Activated T-helper 17 cell treated with anti-CD3 and anti-CD28 coated beads, Interleukin-2, amount 50 U/mL, for 72 hours (primary cell): ENCODE results near the gene SNAP29. TPM values are rescaled to one million over a fixed set of nuclear protein-coding genes. Genes with fewer than 3 reads are reported as not detected.

Experiments
- ATAC-seq: fragments of 150-1000 bp; cut with Tn5 transposase; replicated peaks from 2 replicates; pipeline ENCODE4 v1.10.0; 2021; ENCODE audit warnings: mild to moderate bottlenecking, moderate library complexity
- H3K27ac Mint-ChIP-seq: one replicate; pipeline ENCODE4 v1.8.0; 2022; ENCODE audit warnings: mixed read lengths
- H3K27me3 Mint-ChIP-seq: one replicate; pipeline ENCODE4 v1.8.0; 2022; ENCODE audit warnings: mixed read lengths
- H3K36me3 Mint-ChIP-seq: one replicate; pipeline ENCODE4 v1.8.0; 2022; ENCODE audit warnings: low read depth, mild to moderate bottlenecking, mixed read lengths
- H3K4me1 Mint-ChIP-seq: one replicate; pipeline ENCODE4 v1.8.0; 2022; ENCODE audit warnings: mixed read lengths
- H3K4me3 Mint-ChIP-seq: one replicate; pipeline ENCODE4 v1.8.0; 2022; ENCODE audit warnings: mild to moderate bottlenecking, mixed read lengths
- H3K9me3 Mint-ChIP-seq: one replicate; pipeline ENCODE4 v1.8.0; 2022; ENCODE audit warnings: mixed read lengths
- total RNA-seq, 2 donors: library from RNA; stranded (reverse); gene quantifications; one replicate each; pipeline ENCODE4 v1.2.3, GENCODE V29; 2022

SNAP29 gene
- total RNA-seq, 2 donors from 2014 or later, result 22.4 to 29.5 TPM

- Mint-ChIP-seq H3K27me3 (no peaks in the 10 kb centered on the region), H3K27ac (peak overlapping the region; percentile 82), H3K4me3 (peak overlapping the region; percentile 66), H3K9me3 (no peaks in the 10 kb centered on the region), H3K36me3 (peaks cover 38% of the 10 kb centered on the region), H3K4me1 (peaks cover 18% of the 10 kb centered on the region)
- ATAC-seq, result peak; percentile 88
These were observed 8.6 kb downstream of the SNAP29 start for GRCh38 chr22:20867179-20868024.

DNA sequence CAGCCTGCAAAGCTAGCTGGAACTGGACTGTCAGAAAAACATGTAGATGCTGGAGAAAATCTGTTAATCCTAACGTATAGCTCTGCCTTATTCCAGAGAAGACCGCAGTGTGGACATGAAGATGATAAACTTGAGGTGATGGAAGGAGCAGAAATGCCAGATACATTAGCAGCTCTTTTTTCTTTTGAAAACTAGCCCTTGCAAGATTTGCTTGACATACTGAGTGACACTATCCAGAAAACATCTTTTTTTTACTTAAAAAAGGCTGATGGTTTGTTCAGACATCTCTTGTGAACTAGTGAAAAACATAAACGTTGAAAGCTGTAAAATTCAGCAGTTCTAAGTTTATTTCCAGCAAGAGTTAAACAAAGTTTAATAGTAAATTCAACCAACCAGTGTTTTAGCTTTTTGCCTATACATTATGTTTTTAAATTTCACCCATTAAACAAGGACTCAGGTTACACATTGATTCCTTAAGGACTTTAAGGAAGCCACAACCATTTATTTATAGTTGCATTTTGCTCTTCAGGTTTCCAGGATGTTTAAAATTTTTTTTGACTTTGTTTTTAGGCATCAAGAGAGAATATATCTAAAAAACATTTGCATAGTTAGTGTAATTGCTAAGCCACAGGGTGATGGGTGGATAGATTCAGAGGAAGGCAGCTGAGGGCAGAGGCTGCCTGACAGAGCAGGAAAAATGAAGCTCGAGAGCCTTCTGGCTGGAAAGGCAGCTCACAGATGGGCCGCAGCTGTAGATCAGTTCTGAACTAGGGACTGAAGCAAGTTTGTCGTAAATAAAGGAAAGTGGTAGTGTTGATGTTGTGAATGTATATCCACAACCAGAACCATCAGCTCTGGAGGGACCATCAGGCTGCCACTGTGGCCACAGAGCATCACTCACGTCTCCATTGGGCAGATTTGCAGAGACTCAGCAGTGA, 9.5 kb downstream of the SNAP29 start:
- H3K4me1 Mint-ChIP-seq, result peaks cover 17% of the 10 kb centered on the region

GRCh38 chr22:20869234-20869633, 10.4 kb downstream of the SNAP29 start:
- Mint-ChIP-seq H3K27me3 (no peaks in the 10 kb centered on the region), H3K4me1 (peaks cover 16% of the 10 kb centered on the region), H3K9me3 (no peaks in the 10 kb centered on the region), H3K27ac (no peak overlapping the region), H3K4me3 (no peak overlapping the region), H3K36me3 (peaks cover 30% of the 10 kb centered on the region)
- ATAC-seq, result no peak

More for the DNA sequence above, 9.5 kb downstream of the SNAP29 start:
- no peaks in the 10 kb centered on the region for H3K9me3 Mint-ChIP-seq
- peak overlapping the region; percentile 82 for H3K27ac Mint-ChIP-seq
- peak overlapping the region; percentile 66 for H3K4me3 Mint-ChIP-seq
- H3K27me3 Mint-ChIP-seq, result no peaks in the 10 kb centered on the region
- no peak for ATAC-seq
- H3K36me3 Mint-ChIP-seq, result peaks cover 33% of the 10 kb centered on the region

GRCh38 chr22:20873214-20873613, 14.4 kb downstream of the SNAP29 start:
- Mint-ChIP-seq H3K27me3 (no peaks in the 10 kb centered on the region), H3K36me3 (peaks cover 62% of the 10 kb centered on the region), H3K4me3 (no peak overlapping the region), H3K9me3 (no peaks in the 10 kb centered on the region), H3K4me1 (no peaks in the 10 kb centered on the region), H3K27ac (no peak overlapping the region)
- no peak for ATAC-seq

DNA sequence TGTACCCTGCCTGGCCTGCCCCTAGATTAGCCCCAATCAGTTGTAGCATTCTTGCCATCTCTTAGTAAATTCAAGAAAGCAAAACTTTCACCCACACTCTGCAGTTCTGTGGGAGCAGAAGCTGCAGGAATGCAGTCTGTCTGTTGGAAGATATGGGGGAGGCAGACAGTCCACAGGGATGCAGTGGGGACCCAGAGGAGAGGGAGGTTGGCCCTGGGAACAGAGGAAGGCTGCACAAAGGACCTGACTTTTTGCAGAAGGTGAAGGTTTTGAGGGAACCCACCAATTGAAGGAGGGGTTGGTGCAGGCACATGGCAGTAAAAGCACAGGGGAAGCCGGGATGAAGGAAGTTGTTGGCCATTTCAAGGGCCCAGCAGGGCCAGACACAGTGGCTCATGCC, 16.5 kb downstream of the SNAP29 start:
- Mint-ChIP-seq H3K27me3 (no peaks in the 10 kb centered on the region), H3K4me3 (no peak overlapping the region), H3K9me3 (no peaks in the 10 kb centered on the region), H3K27ac (no peak overlapping the region), H3K36me3 (peaks cover 68% of the 10 kb centered on the region), H3K4me1 (no peaks in the 10 kb centered on the region)
- no peak for ATAC-seq

GRCh38 chr22:20877715-20878114, 18.9 kb downstream of the SNAP29 start:
- ATAC-seq, result no peak
- Mint-ChIP-seq H3K27ac (no peak overlapping the region), H3K27me3 (no peaks in the 10 kb centered on the region), H3K9me3 (no peaks in the 10 kb centered on the region), H3K36me3 (peaks cover 71% of the 10 kb centered on the region), H3K4me1 (no peaks in the 10 kb centered on the region), H3K4me3 (no peak overlapping the region)

DNA sequence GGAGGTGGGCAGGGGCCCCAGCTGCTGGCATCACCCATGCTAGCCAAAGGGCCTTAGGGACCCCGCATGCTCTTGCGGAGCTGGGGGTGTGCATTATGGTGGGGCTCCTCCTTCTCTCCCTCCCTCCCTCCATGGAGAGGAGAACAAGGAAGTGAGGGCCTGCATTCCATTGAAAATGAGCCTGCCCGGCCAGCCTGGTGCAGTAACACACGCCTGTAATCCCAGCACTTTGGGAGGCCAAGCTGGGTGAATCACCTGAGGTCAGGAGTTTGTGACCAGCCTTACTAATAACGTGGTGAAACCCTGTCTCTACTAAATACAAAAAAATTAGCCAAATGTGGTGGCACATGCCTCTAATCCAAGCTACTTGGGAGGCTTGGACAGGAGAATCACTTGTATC, 22.4 kb downstream of the SNAP29 start:
- Mint-ChIP-seq H3K27me3 (no peaks in the 10 kb centered on the region), H3K4me3 (no peak overlapping the region), H3K36me3 (peaks cover 81% of the 10 kb centered on the region), H3K4me1 (no peaks in the 10 kb centered on the region), H3K9me3 (no peaks in the 10 kb centered on the region), H3K27ac (no peak overlapping the region)
- no peak for ATAC-seq

GRCh38 chr22:20881869-20882815, 23.3 kb downstream of the SNAP29 start:
- Mint-ChIP-seq H3K4me3 (no peak overlapping the region), H3K9me3 (no peaks in the 10 kb centered on the region), H3K27ac (peak overlapping the region; percentile 54), H3K27me3 (no peaks in the 10 kb centered on the region), H3K4me1 (no peaks in the 10 kb centered on the region), H3K36me3 (peaks cover 75% of the 10 kb centered on the region)
- no peak for ATAC-seq

- peaks cover 75% of the 10 kb centered on the region for H3K36me3 Mint-ChIP-seq
- peak overlapping the region; percentile 16 for H3K27ac Mint-ChIP-seq
- no peaks in the 10 kb centered on the region for H3K27me3 Mint-ChIP-seq
- no peaks in the 10 kb centered on the region for H3K4me1 Mint-ChIP-seq
- no peak for ATAC-seq
- H3K4me3 Mint-ChIP-seq, result no peak overlapping the region
- no peaks in the 10 kb centered on the region for H3K9me3 Mint-ChIP-seq
These were observed 24.0 kb downstream of the SNAP29 start for GRCh38 chr22:20882855-20883254.

- no peak overlapping the region for H3K4me3 Mint-ChIP-seq
- no peak overlapping the region for H3K27ac Mint-ChIP-seq
- ATAC-seq, result no peak
- no peaks in the 10 kb centered on the region for H3K9me3 Mint-ChIP-seq
- no peaks in the 10 kb centered on the region for H3K4me1 Mint-ChIP-seq
- no peaks in the 10 kb centered on the region for H3K27me3 Mint-ChIP-seq
- peaks cover 83% of the 10 kb centered on the region for H3K36me3 Mint-ChIP-seq
These were observed 25.6 kb downstream of the SNAP29 start for GRCh38 chr22:20884454-20884853.

DNA sequence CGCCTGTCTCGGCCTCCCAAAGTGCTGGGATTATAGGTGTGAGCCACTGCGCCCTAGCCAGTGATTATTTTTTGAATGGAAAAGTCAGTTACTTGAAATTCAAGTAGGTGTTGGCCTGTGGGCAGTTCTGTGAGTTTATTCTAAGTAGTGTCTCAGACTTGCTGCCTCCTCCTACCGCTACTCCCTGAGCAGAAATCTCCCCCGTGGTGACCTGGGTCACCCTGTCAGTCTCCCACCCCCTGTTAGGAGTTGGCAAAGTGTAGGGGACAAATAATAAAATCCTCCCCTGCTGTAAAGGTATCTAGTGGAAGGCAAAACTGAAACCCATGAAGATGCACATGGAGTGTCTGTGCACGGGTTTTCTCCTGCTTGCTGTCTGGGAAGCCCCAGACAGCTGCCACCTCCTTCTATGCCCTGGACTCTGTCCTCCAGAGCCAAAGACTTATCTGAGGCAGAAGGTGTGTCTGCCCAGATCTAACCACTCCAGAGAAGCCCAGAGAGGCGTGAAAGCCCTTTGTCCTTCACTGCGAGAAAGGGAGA, 26.3 kb downstream of the SNAP29 start:
- no peak for ATAC-seq
- no peaks in the 10 kb centered on the region for H3K9me3 Mint-ChIP-seq
- no peak overlapping the region for H3K4me3 Mint-ChIP-seq
- H3K27me3 Mint-ChIP-seq, result no peaks in the 10 kb centered on the region
- H3K36me3 Mint-ChIP-seq, result peaks cover 87% of the 10 kb centered on the region
- H3K4me1 Mint-ChIP-seq, result no peaks in the 10 kb centered on the region
- peak overlapping the region; percentile 31 for H3K27ac Mint-ChIP-seq

DNA sequence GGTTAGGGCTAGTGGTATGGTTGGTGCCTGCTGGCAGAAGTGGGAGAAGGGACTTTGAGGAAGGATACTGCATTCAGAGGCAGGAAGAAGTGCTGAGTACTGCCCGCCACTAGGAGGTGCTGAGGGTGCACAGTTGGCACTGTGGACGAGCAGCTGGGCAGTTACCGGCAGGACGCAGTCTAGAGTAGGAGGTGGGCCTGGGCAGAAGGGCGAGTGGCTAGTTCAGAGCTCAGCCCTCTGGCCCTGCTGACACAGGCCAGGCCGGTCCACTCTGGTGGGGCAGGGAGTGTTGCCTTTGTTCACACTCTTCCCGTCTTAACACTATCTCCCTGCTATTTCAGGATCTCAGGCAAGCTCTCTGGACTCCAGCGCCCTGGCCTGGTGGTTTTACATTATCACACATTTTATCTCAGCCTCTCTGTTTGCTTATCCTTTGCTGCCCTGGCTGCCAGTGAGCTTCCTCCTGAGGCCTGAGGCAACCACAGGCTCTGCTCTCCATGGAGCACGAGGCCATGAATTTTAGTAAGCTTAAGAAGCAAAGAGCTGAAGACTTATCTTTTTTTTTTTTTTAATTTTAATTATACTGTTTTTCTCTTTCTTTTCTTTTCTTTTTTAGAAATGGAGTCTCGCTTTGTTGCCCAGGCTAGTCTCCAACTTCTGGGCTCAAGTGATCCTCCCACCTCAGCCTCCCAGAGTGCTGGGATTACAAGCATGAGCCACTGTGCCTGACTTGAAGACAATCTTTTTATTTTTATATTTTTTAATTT, 26.9 kb downstream of the SNAP29 start:
- H3K27ac Mint-ChIP-seq, result peak overlapping the region; percentile 31
- peak; percentile 89 for ATAC-seq
- H3K4me3 Mint-ChIP-seq, result no peak overlapping the region
- no peaks in the 10 kb centered on the region for H3K4me1 Mint-ChIP-seq
- H3K27me3 Mint-ChIP-seq, result no peaks in the 10 kb centered on the region
- H3K9me3 Mint-ChIP-seq, result no peaks in the 10 kb centered on the region
- H3K36me3 Mint-ChIP-seq, result peaks cover 82% of the 10 kb centered on the region

GRCh38 chr22:20887375-20887774, 28.6 kb downstream of the SNAP29 start:
- H3K4me3 Mint-ChIP-seq, result no peak overlapping the region
- H3K9me3 Mint-ChIP-seq, result no peaks in the 10 kb centered on the region
- ATAC-seq, result no peak
- H3K4me1 Mint-ChIP-seq, result no peaks in the 10 kb centered on the region
- peaks cover 69% of the 10 kb centered on the region for H3K36me3 Mint-ChIP-seq
- H3K27me3 Mint-ChIP-seq, result no peaks in the 10 kb centered on the region
- H3K27ac Mint-ChIP-seq, result peak overlapping the region; percentile 29
